Activated CD4-positive, CD25-positive, alpha-beta regulatory T cell (primary cell): Measurements from ENCODE around the gene CHST9.
"Not testable (repeated sequence)": the region's sequence is repeated elsewhere in the genome, so short reads cannot be mapped to it uniquely, and the experiment has no call there.

Experiments
- DNase-seq, 4 experiments: peaks; one replicate each; lab custom pipeline; 2025; lab: John Stamatoyannopoulos, UW

The CHST9 gene

GRCh38 chr18:27104743-27105142 is 80.4 kb downstream of the CHST9 start:
- DNase-seq: no peak

GRCh38 chr18:27094621-27095020 is 90.5 kb downstream of the CHST9 start:
- no peak for DNase-seq

GRCh38 chr18:27093290-27093689 is 91.8 kb downstream of the CHST9 start:
- not testable (repeated sequence) for DNase-seq

GRCh38 chr18:27081701-27082100 is 103.4 kb downstream of the CHST9 start:
- no peak for DNase-seq

GRCh38 chr18:27075828-27076227 is 109.3 kb downstream of the CHST9 start:
- DNase-seq: no peak

- DNase-seq: no peak
Observed at GRCh38 chr18:27073404-27073830, 111.7 kb downstream of the CHST9 start.

GRCh38 chr18:27064673-27065072 is 120.4 kb downstream of the CHST9 start:
- DNase-seq: no peak

GRCh38 chr18:27062802-27063201 is 122.3 kb downstream of the CHST9 start:
- no peak for DNase-seq

GRCh38 chr18:27061488-27062095 is 123.5 kb downstream of the CHST9 start:
- no peak for DNase-seq

GRCh38 chr18:27057519-27058234 is 127.4 kb downstream of the CHST9 start:
- DNase-seq: no peak

- no peak for DNase-seq
Observed at GRCh38 chr18:27054926-27055325, 130.2 kb downstream of the CHST9 start.

- no peak for DNase-seq
Observed at GRCh38 chr18:27049969-27050368, 135.1 kb downstream of the CHST9 start.

- DNase-seq: no peak
Observed at GRCh38 chr18:27045342-27045741, 139.8 kb downstream of the CHST9 start.

GRCh38 chr18:27042177-27042576 is 142.9 kb downstream of the CHST9 start:
- no peak for DNase-seq

GRCh38 chr18:27040796-27041195 is 144.3 kb downstream of the CHST9 start:
- no peak for DNase-seq

GRCh38 chr18:27033722-27034121 is 151.4 kb downstream of the CHST9 start:
- DNase-seq: no peak

- no peak for DNase-seq
Observed at GRCh38 chr18:27030421-27030820, 154.7 kb downstream of the CHST9 start.

- DNase-seq: no peak
Observed at GRCh38 chr18:27022477-27022876, 162.6 kb downstream of the CHST9 start.

GRCh38 chr18:27017901-27018500 is 167.1 kb downstream of the CHST9 start:
- no peak for DNase-seq

GRCh38 chr18:27014841-27015240 is 170.3 kb downstream of the CHST9 start:
- no peak for DNase-seq

- DNase-seq: no peak
Observed at GRCh38 chr18:27010784-27011183, 174.3 kb downstream of the CHST9 start.

GRCh38 chr18:27009293-27009692 is 175.8 kb downstream of the CHST9 start:
- no peak for DNase-seq

- DNase-seq: no peak
Observed at GRCh38 chr18:27008575-27008974, 176.5 kb downstream of the CHST9 start.
